ENCODE measurements around the gene SDR42E1. TPM values are rescaled to one million over a fixed set of nuclear protein-coding genes. Genes with fewer than 3 reads are reported as not detected.
"Not testable (repeated sequence)": the region's sequence is repeated elsewhere in the genome, so short reads cannot be mapped to it uniquely, and the experiment has no call there.

Gene SDR42E1
- polyA plus RNA-seq, 2 of the 4 experiments (the other 2 are of a cell fraction) = 1.7 to 5.2 TPM

DNA sequence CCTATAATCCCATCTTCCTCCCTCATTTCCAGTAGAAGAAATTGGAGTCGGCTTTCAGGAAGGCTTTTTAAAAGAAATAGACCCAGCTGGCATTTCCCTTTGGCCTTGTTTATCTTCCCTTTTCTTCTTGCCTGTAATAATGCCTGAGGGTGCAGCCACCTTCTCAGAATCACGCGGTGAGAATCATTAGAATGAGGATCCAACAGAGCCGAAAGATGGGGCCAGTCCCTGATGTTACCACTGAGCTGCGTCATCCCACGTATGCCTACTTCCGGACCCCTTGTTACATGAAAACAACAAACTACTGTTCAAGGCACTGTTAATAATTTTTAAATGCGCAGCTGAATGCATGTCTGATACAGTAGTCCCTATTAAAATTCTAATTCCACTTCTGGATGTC is 24.1 kb downstream of the SDR42E1 start:
- 75% methylated on average over 8 of the region's 8 CpGs for WGBS (ENCODE audit: missing lambda C conversion rate)
- TF ChIP-seq KDM5A (IDR thresholded peaks at IDR 0.05) (no peak), RARB (CRISPR knock-in tag; IDR thresholded peaks at IDR 0.05) (no peak), MAZ (IDR thresholded peaks at IDR 0.05; ENCODE audit: borderline replicate concordance, low read depth, low read length) (no peak), HOXB5 (CRISPR knock-in tag; IDR thresholded peaks at IDR 0.05) (no peak), JUNB (IDR thresholded peaks at IDR 0.05) (no peak), ELK1 (IDR thresholded peaks at IDR 0.05; ENCODE audit: low read depth, low read length) (no peak), CHD4 (IDR thresholded peaks at IDR 0.05; ENCODE audit: borderline replicate concordance) (no peak), RFX5 (IDR thresholded peaks at IDR 0.05) (no peak), ZC3H11A (IDR thresholded peaks at IDR 0.05) (no peak)
- TF ChIP-seq, protein P1, sequence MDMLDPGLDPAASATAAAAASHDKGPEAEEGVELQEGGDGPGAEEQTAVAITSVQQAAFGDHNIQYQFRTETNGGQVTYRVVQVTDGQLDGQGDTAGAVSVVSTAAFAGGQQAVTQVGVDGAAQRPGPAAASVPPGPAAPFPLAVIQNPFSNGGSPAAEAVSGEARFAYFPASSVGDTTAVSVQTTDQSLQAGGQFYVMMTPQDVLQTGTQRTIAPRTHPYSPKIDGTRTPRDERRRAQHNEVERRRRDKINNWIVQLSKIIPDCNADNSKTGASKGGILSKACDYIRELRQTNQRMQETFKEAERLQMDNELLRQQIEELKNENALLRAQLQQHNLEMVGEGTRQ (IDR thresholded peaks at IDR 0.05) = no peak
- H3K4me2 ChIP-seq = no peak overlapping the region
- ATAC-seq = no peak
- FAIRE-seq = no peak
- DNase-seq (ENCODE audit: low read depth in 1 of 2, low spot score in 1 of 2) = no peak
- no peak overlapping the region for H3K4me3 ChIP-seq
- ChIA-PET POLR2A (no interaction called here), CTCF (interaction anchor here (1.0 to 1.9 kb wide), 3 partner anchors 10 to 276 kb away, joined by 4 to 5 read pairs (median 5); no protein-coding TSS in a partner anchor)
- no peaks in the 10 kb centered on the region for H3K9me3 ChIP-seq
- no peak overlapping the region for H3K27ac ChIP-seq
- no peaks in the 10 kb centered on the region for H3K4me1 ChIP-seq

DNA sequence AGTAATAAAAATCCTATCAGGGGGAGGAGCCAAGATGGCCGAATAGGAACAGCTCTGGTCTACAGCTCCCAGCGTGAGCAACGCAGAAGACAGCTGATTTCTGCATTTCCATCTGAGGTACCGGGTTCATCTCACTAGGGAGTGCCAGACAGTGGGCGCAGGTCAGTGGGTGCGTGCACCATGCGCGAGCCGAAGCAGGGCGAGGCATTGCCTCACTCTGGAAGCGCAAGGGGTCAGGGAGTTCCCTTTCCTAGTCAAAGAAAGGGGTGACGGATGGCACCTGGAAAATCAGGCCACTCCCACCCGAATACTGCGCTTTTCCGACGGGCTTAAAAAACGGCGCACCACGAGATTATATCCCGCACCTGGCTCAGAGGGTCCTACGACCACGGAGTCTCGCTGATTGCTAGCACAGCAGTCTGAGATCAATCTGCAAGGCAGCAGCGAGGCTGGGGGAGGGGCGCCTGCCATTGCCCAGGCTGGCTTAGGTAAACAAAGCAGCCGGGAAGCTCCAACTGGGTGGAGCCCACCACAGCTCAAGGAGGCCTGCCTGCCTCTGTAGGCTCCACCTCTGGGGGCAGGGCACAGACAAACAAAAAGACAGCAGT is 33.8 kb downstream of the SDR42E1 start:
- WGBS (ENCODE audit: missing lambda C conversion rate) = 66% methylated on average over 24 of the region's 26 CpGs
- CTCF ChIA-PET, H3K4me3 ChIP-seq: not testable (repeated sequence)

GRCh38 chr16:81975637-81976036 is 35.6 kb downstream of the SDR42E1 start:
- no peak for FAIRE-seq
- CTCF ChIA-PET = no interaction called here
- no peak overlapping the region for H3K27ac ChIP-seq

More for the DNA sequence above, 33.8 kb downstream of the SDR42E1 start:
- ATAC-seq; FAIRE-seq; H3K27ac ChIP-seq; DNase-seq (ENCODE audit: low read depth in 1 of 2, low spot score in 1 of 2); H3K4me2 ChIP-seq; H3K9me3 ChIP-seq; H3K4me1 ChIP-seq; POLR2A ChIA-PET: not testable (repeated sequence)

GRCh38 chr16:81973737-81974136 is 37.5 kb downstream of the SDR42E1 start:
- Histone ChIP-seq H3K9me3 (peaks cover 9% of the 10 kb centered on the region), H3K4me1 (no peaks in the 10 kb centered on the region), H3K4me2 (no peak overlapping the region), H3K27ac (no peak overlapping the region), H3K4me3 (no peak overlapping the region)
- 33% methylated on average over 2 of the region's 2 CpGs for WGBS (ENCODE audit: missing lambda C conversion rate)
- FAIRE-seq (no peak), DNase-seq (ENCODE audit: low read depth in 1 of 2, low spot score in 1 of 2) (no peak), ATAC-seq (no peak)
- TF ChIP-seq HDAC2 (IDR thresholded peaks at IDR 0.05) (no peak), HES2 (IDR thresholded peaks at IDR 0.05) (no peak), HEYL (CRISPR knock-in tag; IDR thresholded peaks at IDR 0.05) (no peak)
- ChIA-PET CTCF (interaction anchor here (1.5 kb wide), 1 partner anchor 14 kb away, joined by 5 read pairs; no protein-coding TSS in a partner anchor), POLR2A (no interaction called here)

More at GRCh38 chr16:81975637-81976036, 35.6 kb downstream of the SDR42E1 start:
- 9% methylated on average over 1 of the region's 1 CpG for WGBS (ENCODE audit: missing lambda C conversion rate)
- no peak for DNase-seq (ENCODE audit: low read depth in 1 of 2, low spot score in 1 of 2)
- Histone ChIP-seq H3K4me2 (no peak overlapping the region), H3K9me3 (peaks cover 9% of the 10 kb centered on the region), H3K4me3 (no peak overlapping the region), H3K4me1 (no peaks in the 10 kb centered on the region)
- TF ChIP-seq, protein P2, sequence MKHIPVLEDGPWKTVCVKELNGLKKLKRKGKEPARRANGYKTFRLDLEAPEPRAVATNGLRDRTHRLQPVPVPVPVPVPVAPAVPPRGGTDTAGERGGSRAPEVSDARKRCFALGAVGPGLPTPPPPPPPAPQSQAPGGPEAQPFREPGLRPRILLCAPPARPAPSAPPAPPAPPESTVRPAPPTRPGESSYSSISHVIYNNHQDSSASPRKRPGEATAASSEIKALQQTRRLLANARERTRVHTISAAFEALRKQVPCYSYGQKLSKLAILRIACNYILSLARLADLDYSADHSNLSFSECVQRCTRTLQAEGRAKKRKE (CRISPR knock-in tag; IDR thresholded peaks at IDR 0.05; ENCODE audit: low read depth) = no peak
- TF ChIP-seq KDM1A (IDR thresholded peaks at IDR 0.05; ENCODE audit: low read depth) (no peak), HDAC2 (IDR thresholded peaks at IDR 0.05) (no peak), FOXS1 (CRISPR knock-in tag; IDR thresholded peaks at IDR 0.05) (no peak), HOXA7 (CRISPR knock-in tag; IDR thresholded peaks at IDR 0.05) (no peak), CBX8 (IDR thresholded peaks at IDR 0.05) (no peak)
- POLR2A ChIA-PET = no interaction called here
- no peak for ATAC-seq
